MM.1S (cell line): ENCODE data around the gene COL20A1.

Source experiments
- DNase-seq: peaks from one replicate; pipeline ENCODE4 v3.0.0-alpha.2; 2015
- H2AFZ ChIP-seq: fragments of 300-600 bp; sonication (generic); 2 replicates; pipeline ENCODE4 v1.6.0; 2016; ENCODE audit warnings: antibody characterized with exemption, low read length
- H3F3A ChIP-seq: fragments of 300-600 bp; sonication (generic); 2 replicates; pipeline ENCODE4 v1.6.1; 2016; ENCODE audit warnings: mild to moderate bottlenecking, antibody characterized with exemption, low read length, moderate library complexity, mixed read lengths; ENCODE audit not compliant: insufficient read depth
- H3K27ac ChIP-seq: fragments of 300-600 bp; sonication (generic); 2 replicates; pipeline ENCODE4 v1.5.1; 2016; ENCODE audit warnings: mild to moderate bottlenecking, low read length
- H3K27me3 ChIP-seq: fragments of 300-600 bp; sonication (generic); replicated peaks from 2 replicates; pipeline ENCODE4 v1.6.0; 2016; ENCODE audit warnings: low read length; ENCODE audit not compliant: insufficient read depth
- H3K36me3 ChIP-seq: fragments of 300-600 bp; sonication (generic); replicated peaks from 2 replicates; pipeline ENCODE4 v1.6.1; 2016; ENCODE audit warnings: mild to moderate bottlenecking, low read length, mixed read lengths; ENCODE audit not compliant: insufficient read depth
- H3K4me1 ChIP-seq: fragments of 300-600 bp; sonication (generic); 2 replicates; pipeline ENCODE4 v1.6.1; 2016; ENCODE audit warnings: low read length, mixed read lengths
- H3K4me2 ChIP-seq: fragments of 300-600 bp; sonication (generic); 2 replicates; pipeline ENCODE4 v1.6.0; 2016; ENCODE audit warnings: low read depth, low read length
- H3K4me3 ChIP-seq: fragments of 300-600 bp; sonication (generic); 2 replicates; pipeline ENCODE4 v1.5.1; 2016; ENCODE audit warnings: low read length, mixed read lengths
- H3K79me2 ChIP-seq: fragments of 300-600 bp; sonication (generic); 2 replicates; pipeline ENCODE4 v1.6.1; 2016; ENCODE audit warnings: mixed run types, low read length, mixed read lengths
- H3K9ac ChIP-seq: fragments of 300-600 bp; sonication (generic); 2 replicates; pipeline ENCODE4 v1.6.1; 2016; ENCODE audit warnings: low read length, mixed read lengths
- H3K9me2 ChIP-seq: fragments of 300-600 bp; sonication (generic); replicated peaks from 2 replicates; pipeline ENCODE4 v1.6.1; 2016; ENCODE audit warnings: mild to moderate bottlenecking, low read length, mixed read lengths; ENCODE audit not compliant: insufficient read depth
- H3K9me3 ChIP-seq: fragments of 300-600 bp; sonication (generic); replicated peaks from 2 replicates; pipeline ENCODE4 v1.6.1; 2016; ENCODE audit warnings: mild to moderate bottlenecking, low read length, mixed read lengths; ENCODE audit not compliant: insufficient read depth
- H4K20me1 ChIP-seq: fragments of 300-600 bp; sonication (generic); 2 replicates; pipeline ENCODE4 v1.6.1; 2016; ENCODE audit warnings: mild to moderate bottlenecking, low read length, moderate library complexity, mixed read lengths; ENCODE audit not compliant: insufficient read depth
- CTCF ChIP-seq: fragments of 300-600 bp; sonication (generic); IDR thresholded peaks from 2 replicates; pipeline ENCODE4 v1.5.1; 2016; ENCODE audit warnings: antibody characterized with exemption, low read length, mixed read lengths
- EZH2 ChIP-seq: fragments of 300-600 bp; sonication (generic); optimal IDR thresholded peaks from 2 replicates; pipeline ENCODE3; 2017; ENCODE audit warnings: low read depth, mild to moderate bottlenecking, antibody characterized with exemption, low read length, mixed read lengths
- EZH2phosphoT487 ChIP-seq: fragments of 300-600 bp; sonication (generic); IDR thresholded peaks from 2 replicates; pipeline ENCODE4 v1.6.1; 2018; ENCODE audit warnings: antibody characterized with exemption, low read length

COL20A1 gene

GRCh38 chr20:63345328-63346100 lies 52.5 kb downstream of the COL20A1 start:
- H3K9ac ChIP-seq: no peak overlapping the region
- no peaks in the 10 kb centered on the region for H3K79me2 ChIP-seq
- DNase-seq: no peak
- no peaks in the 10 kb centered on the region for H3K36me3 ChIP-seq
- no peaks in the 10 kb centered on the region for H3K9me2 ChIP-seq
- no peaks in the 10 kb centered on the region for H3K4me1 ChIP-seq
- no peaks in the 10 kb centered on the region for H3F3A ChIP-seq
- no peak overlapping the region for H2AFZ ChIP-seq
- no peak overlapping the region for H3K27ac ChIP-seq
- H3K4me2 ChIP-seq: no peak overlapping the region
- TF ChIP-seq EZH2phosphoT487: no peak
- TF ChIP-seq CTCF: no peak
- no peak for TF ChIP-seq EZH2
- no peaks in the 10 kb centered on the region for H3K9me3 ChIP-seq
- no peaks in the 10 kb centered on the region for H4K20me1 ChIP-seq
- H3K27me3 ChIP-seq: peaks cover 88% of the 10 kb centered on the region
- no peak overlapping the region for H3K4me3 ChIP-seq

- Histone ChIP-seq H2AFZ (no peak overlapping the region), H3K79me2 (no peaks in the 10 kb centered on the region), H3K4me3 (no peak overlapping the region), H3K9ac (no peak overlapping the region), H3K27ac (no peak overlapping the region), H3F3A (no peaks in the 10 kb centered on the region), H4K20me1 (no peaks in the 10 kb centered on the region), H3K4me2 (no peak overlapping the region), H3K9me3 (no peaks in the 10 kb centered on the region), H3K27me3 (peaks cover 79% of the 10 kb centered on the region), H3K4me1 (no peaks in the 10 kb centered on the region), H3K9me2 (no peaks in the 10 kb centered on the region), H3K36me3 (no peaks in the 10 kb centered on the region)
- peak; percentile 2 for DNase-seq
- TF ChIP-seq EZH2phosphoT487: no peak
- TF ChIP-seq CTCF: no peak
- no peak for TF ChIP-seq EZH2
Measured at GRCh38 chr20:63346131-63347080, 53.4 kb downstream of the COL20A1 start.

GRCh38 chr20:63347081-63347741 lies 54.2 kb downstream of the COL20A1 start:
- no peaks in the 10 kb centered on the region for H3K4me1 ChIP-seq
- H3K9me2 ChIP-seq: no peaks in the 10 kb centered on the region
- peaks cover 71% of the 10 kb centered on the region for H3K27me3 ChIP-seq

More at GRCh38 chr20:63347081-63347741, 54.2 kb downstream of the COL20A1 start:
- no peak for DNase-seq
- Histone ChIP-seq H3K9ac (no peak overlapping the region), H3K4me3 (no peak overlapping the region), H3K4me2 (no peak overlapping the region), H3K27ac (no peak overlapping the region), H4K20me1 (no peaks in the 10 kb centered on the region), H3K9me3 (no peaks in the 10 kb centered on the region), H3K36me3 (no peaks in the 10 kb centered on the region), H2AFZ (no peak overlapping the region), H3F3A (no peaks in the 10 kb centered on the region), H3K79me2 (no peaks in the 10 kb centered on the region)
- no peak for TF ChIP-seq EZH2phosphoT487
- TF ChIP-seq EZH2: peak; percentile 9
- TF ChIP-seq CTCF: no peak
